SKM-1 treated with dmso at 0.1 percent for 144 hours (cell line): ENCODE data around the gene CFAP45.
"Not testable (repeated sequence)": the region's sequence is repeated elsewhere in the genome, so short reads cannot be mapped to it uniquely, and the experiment has no call there.

Experiments
- DNase-seq: peaks from one replicate; lab custom pipeline; 2025; ENCODE audit not compliant: unreplicated experiment; lab: John Stamatoyannopoulos, UW

The CFAP45 gene

GRCh38 chr1:159908031-159908940, 8.3 kb upstream of the CFAP45 start:
- DNase-seq: no peak

GRCh38 chr1:159906960-159907359, 7.0 kb upstream of the CFAP45 start:
- no peak for DNase-seq

- DNase-seq: not testable (repeated sequence)
These were observed 4.1 kb upstream of the CFAP45 start for GRCh38 chr1:159904036-159904435.

- DNase-seq: no peak
These were observed 2.6 kb upstream of the CFAP45 start for GRCh38 chr1:159902541-159902940.

- no peak for DNase-seq
These were observed 893 bp upstream of the CFAP45 start for GRCh38 chr1:159900755-159901360.

- not testable (repeated sequence) for DNase-seq
These were observed 331 bp downstream of the CFAP45 start for GRCh38 chr1:159899634-159900033.

- peak; percentile 32 for DNase-seq
These were observed 1.4 kb downstream of the CFAP45 start for GRCh38 chr1:159898527-159898926.

- no peak for DNase-seq
These were observed 2.0 kb downstream of the CFAP45 start for GRCh38 chr1:159897962-159898361.

GRCh38 chr1:159896546-159896930, 3.4 kb downstream of the CFAP45 start:
- no peak for DNase-seq

- peak; percentile 74 for DNase-seq
These were observed 4.0 kb downstream of the CFAP45 start for GRCh38 chr1:159895836-159896545.

GRCh38 chr1:159895286-159895685, 4.7 kb downstream of the CFAP45 start:
- DNase-seq: no peak

GRCh38 chr1:159892944-159893343, 7.0 kb downstream of the CFAP45 start:
- DNase-seq: no peak

GRCh38 chr1:159891275-159892157, 8.4 kb downstream of the CFAP45 start:
- peak; percentile 87 for DNase-seq

- no peak for DNase-seq
These were observed 9.6 kb downstream of the CFAP45 start for GRCh38 chr1:159890390-159890789.

GRCh38 chr1:159889821-159890252, 10.1 kb downstream of the CFAP45 start:
- DNase-seq: peak; percentile 96

- DNase-seq: no peak
These were observed 10.8 kb downstream of the CFAP45 start for GRCh38 chr1:159889202-159889601.

GRCh38 chr1:159884296-159884695, 15.7 kb downstream of the CFAP45 start:
- DNase-seq: no peak

- no peak for DNase-seq
These were observed 16.8 kb downstream of the CFAP45 start for GRCh38 chr1:159883134-159883533.

- peak; percentile 28 for DNase-seq
These were observed 17.5 kb downstream of the CFAP45 start for GRCh38 chr1:159882527-159882862.

- peak; percentile 29 for DNase-seq
These were observed 18.1 kb downstream of the CFAP45 start for GRCh38 chr1:159881622-159882526.
